Spinal cord (tissue), 10 donors: ENCODE results near the gene SUPT6H. TPM values are rescaled to one million over a fixed set of nuclear protein-coding genes. Genes with fewer than 3 reads are reported as not detected.

Experiments used
- DNase-seq, 6 donors: peaks; one replicate each; pipeline versions ENCODE4 v3.0.0 to v3.0.0-alpha.2; 2013 to 2015; ENCODE audit warnings: low spot score in 6 of 6, low read depth in 4 of 6
- H3K27ac ChIP-seq: one replicate; pipeline ENCODE4 v1.5.1; 2013; ENCODE audit warnings: low read depth, low read length, control low read depth
- H3K27me3 ChIP-seq: one replicate; pipeline ENCODE4 v1.6.1; 2013; ENCODE audit warnings: low read length; ENCODE audit not compliant: control insufficient read depth, insufficient read depth
- H3K36me3 ChIP-seq: one replicate; pipeline ENCODE4 v1.6.1; 2013; ENCODE audit warnings: low read length; ENCODE audit not compliant: control insufficient read depth, insufficient read depth
- H3K4me1 ChIP-seq: one replicate; pipeline ENCODE4 v1.6.1; 2013; ENCODE audit warnings: low read length; ENCODE audit not compliant: control insufficient read depth, insufficient read depth
- H3K4me3 ChIP-seq: one replicate; pipeline ENCODE4 v1.5.1; 2013; ENCODE audit warnings: low read depth, low read length, control low read depth
- H3K9me3 ChIP-seq: one replicate; pipeline ENCODE4 v1.6.1; 2013; ENCODE audit warnings: low read length; ENCODE audit not compliant: control insufficient read depth, insufficient read depth
- WGBS: methylation state at CpG from one replicate; pipeline ENCODE4 v1.1.5; 2013; ENCODE audit warnings: missing lambda C conversion rate; ENCODE audit not compliant: insufficient coverage; 5-methylcytosine and 5-hydroxymethylcytosine counted together
- polyA plus RNA-seq, 2 donors: library from polyadenylated mRNA; unstranded; fragments of 120-200 nt; gene quantifications; one replicate each; pipeline ENCODE4 v1.2.1, GENCODE V29; 2013; ENCODE audit not compliant: insufficient read length in 2 of 2
- total RNA-seq, 2 donors: library from RNA; depleted of rRNA in 1 of 2; stranded (reverse); fragments of 120-200 nt in 1 of 2; fragments of >200 nt in 1 of 2; gene quantifications; one replicate each; pipeline versions ENCODE4 v1.2.3 to v1.2.4, GENCODE V29; 2013 to 2014
- donor health status: healthy.

Gene SUPT6H
- total and polyA plus RNA-seq, 4 donors: 46.8 to 63.7 (median 53.9) TPM

GRCh38 chr17:28665994-28666393, 4.0 kb downstream of the SUPT6H start:
- 100% methylated on average over 2 of the region's 2 CpGs for WGBS
- Histone ChIP-seq H3K36me3 (peaks cover 18% of the 10 kb centered on the region), H3K9me3 (no peaks in the 10 kb centered on the region), H3K27ac (no peak overlapping the region), H3K4me1 (no peaks in the 10 kb centered on the region), H3K4me3 (no peak overlapping the region), H3K27me3 (no peaks in the 10 kb centered on the region)
- DNase-seq: no peak

GRCh38 chr17:28667870-28668269, 5.9 kb downstream of the SUPT6H start:
- Histone ChIP-seq H3K4me3 (no peak overlapping the region), H3K27ac (no peak overlapping the region), H3K36me3 (peaks cover 31% of the 10 kb centered on the region), H3K9me3 (no peaks in the 10 kb centered on the region), H3K27me3 (no peaks in the 10 kb centered on the region), H3K4me1 (no peaks in the 10 kb centered on the region)
- peak in 3 of 6 donors; percentile 7 to 44 (median 43) for DNase-seq
- WGBS: no CpG with 5 or more reads among the region's 1 CpG

DNA sequence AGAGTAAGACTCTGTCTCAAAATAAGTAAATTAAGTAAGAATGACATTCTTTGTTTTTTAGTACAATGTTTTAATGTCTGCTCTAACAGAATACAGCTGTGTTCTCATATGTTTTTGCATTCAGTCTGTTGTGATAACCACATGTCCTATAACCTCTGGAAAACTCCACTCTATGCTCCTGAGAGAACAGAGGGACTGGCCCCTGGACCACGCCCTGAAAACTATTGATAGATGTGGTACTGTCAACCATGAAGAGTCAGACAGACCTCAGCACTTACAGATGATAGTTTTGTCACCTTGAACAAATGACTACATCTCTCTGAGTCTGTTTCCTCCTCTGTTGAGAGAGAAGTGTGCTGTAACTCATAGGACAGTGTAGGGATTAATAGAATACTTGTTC, 7.9 kb downstream of the SUPT6H start:
- Histone ChIP-seq H3K27ac (no peak overlapping the region), H3K27me3 (no peaks in the 10 kb centered on the region), H3K4me1 (no peaks in the 10 kb centered on the region), H3K9me3 (no peaks in the 10 kb centered on the region), H3K4me3 (no peak overlapping the region), H3K36me3 (peaks cover 46% of the 10 kb centered on the region)
- no peak for DNase-seq
- WGBS: no CpG with 5 or more reads among the region's 1 CpG

DNA sequence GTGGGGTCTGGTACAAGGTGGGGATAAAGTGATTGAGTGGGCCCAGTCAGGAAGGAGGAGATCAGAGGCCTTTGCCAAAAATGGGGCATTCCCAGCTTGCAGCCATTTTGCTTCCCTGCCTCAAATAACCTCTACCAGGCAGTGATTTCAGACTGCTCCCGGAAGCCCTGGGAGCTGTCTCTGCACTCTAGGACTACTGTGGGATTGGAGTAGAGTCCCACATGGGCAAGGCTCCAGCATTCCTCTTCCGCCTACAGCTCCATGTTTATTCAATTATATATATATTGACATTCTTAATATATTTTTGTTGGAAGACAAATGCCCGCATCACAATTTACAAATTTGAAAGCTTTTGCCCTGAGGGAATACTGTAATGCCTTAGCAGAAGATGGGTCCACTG, 13.5 kb downstream of the SUPT6H start:
- DNase-seq: no peak
- Histone ChIP-seq H3K27ac (no peak overlapping the region), H3K4me1 (no peaks in the 10 kb centered on the region), H3K4me3 (no peak overlapping the region), H3K36me3 (peaks cover 80% of the 10 kb centered on the region), H3K9me3 (no peaks in the 10 kb centered on the region), H3K27me3 (no peaks in the 10 kb centered on the region)
- 100% methylated on average over 1 of the region's 3 CpGs for WGBS

DNA sequence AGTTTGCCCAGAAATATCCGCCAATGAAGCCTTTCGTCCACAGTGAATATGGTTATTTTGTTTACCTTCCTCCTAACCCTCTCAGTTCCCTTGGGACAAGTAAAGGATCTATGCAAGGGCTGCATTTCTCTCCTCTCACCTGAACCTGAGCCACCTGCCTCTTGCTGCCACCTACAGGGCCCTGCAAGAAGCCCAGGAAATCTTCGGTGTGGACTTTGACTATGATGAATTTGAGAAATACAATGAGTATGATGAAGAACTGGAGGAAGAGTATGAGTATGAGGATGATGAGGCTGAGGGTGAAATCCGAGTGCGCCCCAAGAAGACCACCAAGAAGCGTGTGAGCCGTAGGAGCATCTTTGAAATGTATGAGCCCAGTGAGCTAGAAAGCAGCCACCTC, 14.0 kb downstream of the SUPT6H start:
- no peaks in the 10 kb centered on the region for H3K9me3 ChIP-seq
- H3K27me3 ChIP-seq: no peaks in the 10 kb centered on the region
- no peaks in the 10 kb centered on the region for H3K4me1 ChIP-seq
- WGBS: 93% methylated on average over 5 of the region's 7 CpGs
- H3K4me3 ChIP-seq: no peak overlapping the region
- H3K36me3 ChIP-seq: peaks cover 81% of the 10 kb centered on the region
- no peak for DNase-seq
- no peak overlapping the region for H3K27ac ChIP-seq

DNA sequence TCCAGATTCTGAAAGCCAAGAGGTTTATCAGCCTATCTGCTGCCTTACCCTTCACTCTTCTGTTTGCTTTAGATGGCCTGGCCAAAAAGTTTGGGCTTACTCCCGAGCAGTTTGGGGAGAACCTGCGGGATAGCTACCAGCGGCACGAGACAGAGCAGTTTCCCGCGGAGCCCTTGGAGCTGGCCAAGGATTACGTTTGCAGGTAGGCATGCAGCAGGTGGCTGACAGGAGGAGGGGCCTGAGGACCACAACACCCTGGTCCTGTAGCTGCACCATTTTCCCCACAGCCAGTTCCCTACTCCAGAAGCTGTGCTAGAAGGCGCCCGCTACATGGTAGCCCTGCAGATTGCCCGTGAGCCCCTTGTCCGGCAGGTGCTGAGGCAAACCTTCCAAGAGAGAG, 20.6 kb downstream of the SUPT6H start:
- 93% methylated on average over 7 of the region's 11 CpGs for WGBS
- peaks cover 94% of the 10 kb centered on the region for H3K36me3 ChIP-seq

DNA sequence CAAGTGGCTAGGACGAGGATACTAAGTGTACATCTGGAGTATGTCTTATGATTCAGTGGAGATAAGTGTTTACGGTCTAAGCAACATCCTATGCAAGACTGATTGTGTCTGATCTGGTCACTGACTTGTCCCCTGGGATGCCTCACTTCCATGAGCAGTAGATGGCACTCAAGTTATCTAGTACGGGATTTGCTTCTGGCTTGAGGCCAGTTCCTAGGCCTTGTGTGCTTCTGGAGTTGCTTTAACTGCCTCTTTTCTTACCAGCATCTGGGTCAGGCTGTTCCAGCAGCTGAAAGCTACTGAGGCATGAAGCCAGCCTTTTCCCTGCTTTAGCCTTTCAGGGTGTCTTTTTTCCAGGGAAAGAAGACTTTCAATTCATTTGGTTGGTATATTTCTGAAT, 23.0 kb downstream of the SUPT6H start:
- Histone ChIP-seq H3K4me1 (peaks cover 4% of the 10 kb centered on the region), H3K27ac (peak overlapping the region; percentile 53), H3K36me3 (peaks cover 94% of the 10 kb centered on the region), H3K27me3 (no peaks in the 10 kb centered on the region), H3K9me3 (no peaks in the 10 kb centered on the region), H3K4me3 (no peak overlapping the region)
- 44% methylated on average over 3 of the region's 3 CpGs for WGBS
- peak; percentile 60 to 92 (median 82) for DNase-seq

More for the DNA sequence above, 20.6 kb downstream of the SUPT6H start:
- Histone ChIP-seq H3K9me3 (no peaks in the 10 kb centered on the region), H3K27me3 (no peaks in the 10 kb centered on the region), H3K27ac (no peak overlapping the region), H3K4me3 (no peak overlapping the region), H3K4me1 (peaks cover 4% of the 10 kb centered on the region)
- DNase-seq: no peak

DNA sequence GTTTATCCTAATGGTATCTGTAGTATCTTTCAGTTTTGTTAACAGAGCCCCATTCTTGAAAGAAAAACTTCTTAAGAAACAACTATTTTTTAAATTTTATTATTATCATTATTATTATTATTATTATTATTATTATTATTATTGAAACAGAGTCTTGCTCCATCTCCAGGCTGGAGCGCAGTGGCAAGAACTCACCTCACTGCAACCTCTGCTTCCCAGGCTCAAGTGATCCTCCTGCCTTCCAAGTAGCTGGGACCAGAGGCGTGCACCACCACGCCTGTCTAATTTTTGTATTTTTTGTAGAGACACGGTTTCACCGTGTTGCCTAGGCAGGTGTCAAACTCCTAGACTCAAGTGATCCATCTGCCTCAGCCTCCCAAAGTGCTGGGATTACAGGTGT, 23.4 kb downstream of the SUPT6H start:
- DNase-seq: no peak
- Histone ChIP-seq H3K4me3 (no peak overlapping the region), H3K36me3 (peaks cover 93% of the 10 kb centered on the region), H3K9me3 (no peaks in the 10 kb centered on the region), H3K4me1 (peaks cover 4% of the 10 kb centered on the region), H3K27ac (peak overlapping the region; percentile 53), H3K27me3 (no peaks in the 10 kb centered on the region)
- 82% methylated on average over 4 of the region's 5 CpGs for WGBS

DNA sequence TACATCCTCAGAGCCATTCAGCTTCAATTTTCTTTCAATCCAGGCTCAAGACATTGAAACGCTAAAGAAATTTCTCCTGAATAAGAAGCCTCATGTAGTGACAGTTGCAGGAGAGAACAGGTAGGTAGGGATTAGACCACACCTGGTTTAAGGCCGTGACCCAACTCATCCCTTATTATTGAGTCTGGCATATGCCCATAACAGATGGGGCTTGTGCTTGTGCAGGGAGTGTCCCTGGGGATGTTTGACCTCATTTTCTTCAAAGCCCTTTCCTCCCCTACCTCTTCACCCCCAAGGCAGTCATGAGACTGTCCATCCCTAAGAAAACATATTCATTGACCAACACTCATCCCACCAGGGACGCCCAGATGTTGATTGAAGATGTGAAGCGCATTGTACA, 24.3 kb downstream of the SUPT6H start:
- Histone ChIP-seq H3K27ac (no peak overlapping the region), H3K27me3 (no peaks in the 10 kb centered on the region), H3K4me3 (no peak overlapping the region), H3K4me1 (peaks cover 4% of the 10 kb centered on the region), H3K9me3 (no peaks in the 10 kb centered on the region), H3K36me3 (peaks cover 93% of the 10 kb centered on the region)
- no peak for DNase-seq
- WGBS: no CpG with 5 or more reads among the region's 4 CpGs

DNA sequence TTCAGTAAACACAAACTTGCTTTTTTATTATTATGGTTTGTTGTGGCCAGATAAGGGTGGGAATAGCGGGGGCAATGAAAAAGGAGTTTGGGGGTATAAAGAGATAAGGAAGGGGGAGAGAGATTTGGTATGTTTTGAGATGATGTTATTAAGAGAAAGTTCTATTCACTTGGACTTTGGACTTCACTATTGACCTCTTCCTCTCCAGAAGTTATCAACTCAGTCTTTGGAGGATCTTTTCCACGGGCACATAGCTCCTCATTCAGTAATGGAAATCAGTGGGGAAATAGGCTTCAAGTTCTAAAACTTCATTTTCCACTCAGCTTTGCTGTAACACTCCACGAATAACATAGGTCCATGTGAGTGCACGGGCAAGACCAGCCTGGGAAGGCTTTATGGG, 26.5 kb downstream of the SUPT6H start:
- no CpG with 5 or more reads among the region's 4 CpGs for WGBS
- Histone ChIP-seq H3K9me3 (no peaks in the 10 kb centered on the region), H3K36me3 (peaks cover 90% of the 10 kb centered on the region), H3K27me3 (no peaks in the 10 kb centered on the region), H3K4me3 (no peak overlapping the region), H3K4me1 (peaks cover 11% of the 10 kb centered on the region), H3K27ac (no peak overlapping the region)
- no peak for DNase-seq
